CD4-positive, alpha-beta T cell (primary cell): ENCODE measurements around the gene PDZRN4. TPM values are rescaled to one million over a fixed set of nuclear protein-coding genes. Genes with fewer than 3 reads are reported as not detected.

Experiments
- ATAC-seq: fragments of 200-7000 bp; cut with Tn5 transposase; one replicate; pipeline ENCODE4 v1.10.0; 2022; ENCODE audit warnings: mild to moderate bottlenecking; ENCODE audit not compliant: poor library complexity
- CTCF ChIA-PET: fragments of 350-600 bp; sonication (Branson Sonifier 250); formaldehyde crosslinking; loops from one replicate; lab custom pipeline; 2021; ENCODE audit warnings: antibody characterized with exemption, inconsistent platforms; lab: Charles Lee
- POLR2A ChIA-PET: fragments of 350-600 bp; sonication (Branson Sonifier 250); formaldehyde crosslinking; loops from one replicate; lab custom pipeline; 2021; ENCODE audit warnings: antibody characterized with exemption, inconsistent platforms; lab: Charles Lee
- DNase-seq, 14 experiments: peaks; one replicate each; pipeline ENCODE4 v3.0.0-alpha.2; 2013 to 2020; ENCODE audit warnings: mixed read lengths in 2 of 14
- H3K27ac ChIP-seq, 2 donors: one replicate each; pipeline versions ENCODE4 v1.5.1 to v1.7.0; 2013; ENCODE audit warnings: low read length in 2 of 2, low read depth in 1 of 2, mild to moderate bottlenecking in 1 of 2
- H3K27me3 ChIP-seq, 2 experiments: 1 replicate in 1 of 2; 2 replicates in 1 of 2; pipeline versions ENCODE4 v1.6.1 to v1.7.0; 2013; ENCODE audit warnings: low read length in 2 of 2, control low read depth in 1 of 2, mild to moderate bottlenecking in 1 of 2, moderate library complexity in 1 of 2; ENCODE audit not compliant: insufficient read depth in 2 of 2, control insufficient read depth in 1 of 2
- H3K36me3 ChIP-seq: one replicate; pipeline ENCODE4 v1.6.1; 2013; ENCODE audit warnings: low read length, control low read depth; ENCODE audit not compliant: insufficient read depth
- H3K4me1 ChIP-seq: one replicate; pipeline ENCODE4 v1.6.1; 2013; ENCODE audit warnings: low read length, control low read depth; ENCODE audit not compliant: insufficient read depth
- H3K4me3 ChIP-seq: one replicate; pipeline ENCODE4 v1.5.1; 2013; ENCODE audit warnings: mild to moderate bottlenecking, low read length, moderate library complexity
- H3K9me3 ChIP-seq, 2 experiments: 1 replicate in 1 of 2; 2 replicates in 1 of 2; pipeline versions ENCODE4 v1.6.1 to v1.7.0; 2013; ENCODE audit warnings: low read length in 2 of 2, mild to moderate bottlenecking in 2 of 2, control low read depth in 1 of 2, moderate library complexity in 1 of 2; ENCODE audit not compliant: control insufficient read depth in 1 of 2, insufficient read depth in 1 of 2
- H3K27ac Mint-ChIP-seq: one replicate; pipeline ENCODE4 v1.8.0; 2020; ENCODE audit warnings: mixed read lengths
- H3K27me3 Mint-ChIP-seq: one replicate; pipeline ENCODE4 v1.8.0; 2021; ENCODE audit warnings: mixed read lengths
- H3K36me3 Mint-ChIP-seq: one replicate; pipeline ENCODE4 v1.8.0; 2021; ENCODE audit warnings: low read depth, mixed read lengths
- H3K4me1 Mint-ChIP-seq: one replicate; pipeline ENCODE4 v1.8.0; 2021; ENCODE audit warnings: low read depth, mixed read lengths
- H3K4me3 Mint-ChIP-seq: one replicate; pipeline ENCODE4 v1.8.0; 2020; ENCODE audit warnings: mild to moderate bottlenecking, mixed read lengths
- H3K9me3 Mint-ChIP-seq: one replicate; pipeline ENCODE4 v1.8.0; 2020; ENCODE audit warnings: mixed read lengths
- CTCF ChIP-seq: fragments of 200-600 bp; IDR thresholded peaks from one replicate; pipeline ENCODE4 v1.8.0; 2022; ENCODE audit warnings: antibody characterized with exemption, mild to moderate bottlenecking
- intact Hi-C, 2 experiments: fragments of 100-400 bp; cut with DNase I in 1 of 2; cut with micrococcal nuclease in 1 of 2; formaldehyde crosslinking; loops; one replicate each; pipeline versions ENCODE4 v1.15.1 to v1.9.0; 2023 to 2025; cut with DNase I, micrococcal nuclease
- total RNA-seq, 174 experiments: library from RNA in 2 of 174; stranded (reverse) in 2 of 174; gene quantifications; one replicate each; pipeline ENCODE4 v1.2.3 and lab custom pipeline; 2021 to 2026

The PDZRN4 gene
- total RNA-seq, 2 experiments from 2014 or later: not detected

GRCh38 chr12:41302979-41303403, 114.9 kb downstream of the PDZRN4 start:
- DNase-seq (no peak), ATAC-seq (no peak)
- H3K4me1 Mint-ChIP-seq: no peaks in the 10 kb centered on the region
- H3K36me3 Mint-ChIP-seq: no peaks in the 10 kb centered on the region
- intact Hi-C loops: no loop called here
- no peaks in the 10 kb centered on the region for H3K4me1 ChIP-seq
- no peaks in the 10 kb centered on the region for H3K36me3 ChIP-seq
- H3K4me3 Mint-ChIP-seq: no peak overlapping the region
- no peak overlapping the region for H3K27ac ChIP-seq
- H3K9me3 ChIP-seq: peaks cover 0 to 4% of the 10 kb centered on the region in 2 experiments
- CTCF ChIA-PET: no interaction called here
- TF ChIP-seq CTCF: no peak
- H3K9me3 Mint-ChIP-seq: no peaks in the 10 kb centered on the region
- POLR2A ChIA-PET: no interaction called here
- H3K27me3 ChIP-seq: no peaks in the 10 kb centered on the region
- H3K27ac Mint-ChIP-seq: no peak overlapping the region
- no peak overlapping the region for H3K4me3 ChIP-seq
- no peaks in the 10 kb centered on the region for H3K27me3 Mint-ChIP-seq

- no peak overlapping the region for H3K4me3 ChIP-seq
These were observed 116.4 kb downstream of the PDZRN4 start for GRCh38 chr12:41304526-41304925.

GRCh38 chr12:41310367-41310766, 122.2 kb downstream of the PDZRN4 start:
- DNase-seq: no peak
- H3K27ac ChIP-seq: no peak overlapping the region
- TF ChIP-seq CTCF: no peak
- H3K36me3 Mint-ChIP-seq: no peaks in the 10 kb centered on the region
- no peak for ATAC-seq
- peaks cover 0 to 4% of the 10 kb centered on the region in 2 experiments for H3K9me3 ChIP-seq
- H3K27ac Mint-ChIP-seq: no peak overlapping the region
- no peaks in the 10 kb centered on the region for H3K4me1 ChIP-seq
- H3K27me3 Mint-ChIP-seq: no peaks in the 10 kb centered on the region
- ChIA-PET POLR2A (no interaction called here), CTCF (interaction anchor here (0.9 kb wide), 1 partner anchor 17 kb away, joined by 3 read pairs; no protein-coding TSS in a partner anchor)
- no peak overlapping the region for H3K4me3 Mint-ChIP-seq
- H3K27me3 ChIP-seq: no peaks in the 10 kb centered on the region
- H3K9me3 Mint-ChIP-seq: no peaks in the 10 kb centered on the region
- H3K36me3 ChIP-seq: no peaks in the 10 kb centered on the region
- no peaks in the 10 kb centered on the region for H3K4me1 Mint-ChIP-seq
- H3K4me3 ChIP-seq: no peak overlapping the region
- intact Hi-C loops: no loop called here

More at GRCh38 chr12:41304526-41304925, 116.4 kb downstream of the PDZRN4 start:
- ATAC-seq (no peak), DNase-seq (no peak)
- Mint-ChIP-seq H3K4me3 (no peak overlapping the region), H3K9me3 (no peaks in the 10 kb centered on the region), H3K27me3 (no peaks in the 10 kb centered on the region), H3K4me1 (no peaks in the 10 kb centered on the region), H3K27ac (no peak overlapping the region), H3K36me3 (no peaks in the 10 kb centered on the region)
- Histone ChIP-seq H3K27me3 (no peaks in the 10 kb centered on the region), H3K36me3 (no peaks in the 10 kb centered on the region), H3K4me1 (no peaks in the 10 kb centered on the region), H3K27ac (no peak overlapping the region), H3K9me3 (peaks cover 0 to 4% of the 10 kb centered on the region in 2 experiments)
- POLR2A ChIA-PET: no interaction called here
- intact Hi-C loops: no loop called here
- CTCF ChIA-PET: no interaction called here
- TF ChIP-seq CTCF: no peak
